Tibial artery (tissue), 4 donors: ENCODE results near the gene CCBE1.

ENCODE experiments used
- DNase-seq, 2 donors: peaks; one replicate each; pipeline ENCODE4 v3.0.0-alpha.2; 2019
- H3K27ac ChIP-seq, 2 donors: fragments of 200-600 bp; sonication (generic) in 1 of 2; 1 replicate in 1 of 2; 2 replicates in 1 of 2; pipeline ENCODE4 v1.5.1; 2018 to 2019; ENCODE audit warnings: mild to moderate bottlenecking in 1 of 2
- H3K27me3 ChIP-seq, 2 donors: fragments of 200-600 bp; sonication (generic) in 1 of 2; one replicate each; pipeline versions ENCODE4 v1.5.1 to v1.6.0; 2016 to 2019
- H3K36me3 ChIP-seq, 3 donors: fragments of 200-600 bp; sonication (generic) in 2 of 3; one replicate each; pipeline ENCODE4 v1.5.1; 2016 to 2019; ENCODE audit warnings: mild to moderate bottlenecking in 2 of 3
- H3K4me1 ChIP-seq, 4 donors: fragments of 200-600 bp; sonication (generic) in 2 of 4; 1 replicate in 3 of 4; 2 replicates in 1 of 4; pipeline ENCODE4 v1.5.1; 2016 to 2019
- H3K4me3 ChIP-seq, 2 donors: fragments of 200-600 bp; sonication (generic) in 1 of 2; 1 replicate in 1 of 2; 2 replicates in 1 of 2; pipeline ENCODE4 v1.5.1; 2018 to 2019; ENCODE audit warnings: mild to moderate bottlenecking in 2 of 2
- H3K9me3 ChIP-seq, 3 donors: fragments of 200-600 bp; sonication (generic) in 1 of 3; one replicate each; pipeline ENCODE4 v1.5.1; 2016 to 2019
- CTCF ChIP-seq, 2 experiments: fragments of 200-600 bp in 1 of 2; fragments of 450-650 bp in 1 of 2; IDR thresholded peaks; one replicate each; pipeline ENCODE4 v1.5.1; 2017 to 2019; ENCODE audit warnings: antibody characterized with exemption in 2 of 2, mild to moderate bottlenecking in 1 of 2, moderate library complexity in 1 of 2
- intact Hi-C: fragments of 100-400 bp; cut with DNase I; formaldehyde crosslinking; loops from one replicate; pipeline ENCODE4 v1.15.0; 2023; ENCODE audit warnings: low total_unique reads

The CCBE1 gene

GRCh38 chr18:59684777-59685176, 12.4 kb downstream of the CCBE1 start:
- Histone ChIP-seq H3K27me3 (peaks cover 0 to 5% of the 10 kb centered on the region in 2 donors), H3K9me3 (no peaks in the 10 kb centered on the region), H3K27ac (no peak overlapping the region), H3K36me3 (no peaks in the 10 kb centered on the region), H3K4me3 (no peak overlapping the region), H3K4me1 (no peaks in the 10 kb centered on the region)
- TF ChIP-seq CTCF (IDR thresholded peaks at IDR 0.05) = no peak
- no peak for DNase-seq
- intact Hi-C loops = no loop called here

- Histone ChIP-seq H3K36me3 (no peaks in the 10 kb centered on the region), H3K9me3 (no peaks in the 10 kb centered on the region), H3K4me3 (no peak overlapping the region), H3K27me3 (no peaks in the 10 kb centered on the region), H3K4me1 (no peaks in the 10 kb centered on the region), H3K27ac (no peak overlapping the region)
- no peak for TF ChIP-seq CTCF (IDR thresholded peaks at IDR 0.05)
- DNase-seq = no peak
- intact Hi-C loops = no loop called here
These were observed 15.7 kb downstream of the CCBE1 start for GRCh38 chr18:59681521-59682004.

- no peak for DNase-seq
- Histone ChIP-seq H3K36me3 (no peaks in the 10 kb centered on the region), H3K4me1 (no peaks in the 10 kb centered on the region), H3K27ac (no peak overlapping the region), H3K27me3 (no peaks in the 10 kb centered on the region), H3K9me3 (no peaks in the 10 kb centered on the region), H3K4me3 (no peak overlapping the region)
- intact Hi-C loops = no loop called here
- TF ChIP-seq CTCF (IDR thresholded peaks at IDR 0.05) = no peak
These were observed 16.2 kb downstream of the CCBE1 start for GRCh38 chr18:59681051-59681450.

GRCh38 chr18:59675346-59675745, 21.9 kb downstream of the CCBE1 start:
- Histone ChIP-seq H3K27me3 (no peaks in the 10 kb centered on the region), H3K4me3 (no peak overlapping the region), H3K9me3 (no peaks in the 10 kb centered on the region), H3K4me1 (no peaks in the 10 kb centered on the region), H3K27ac (no peak overlapping the region), H3K36me3 (no peaks in the 10 kb centered on the region)
- no peak for DNase-seq
- intact Hi-C loops = no loop called here
- TF ChIP-seq CTCF (IDR thresholded peaks at IDR 0.05) = no peak

- Histone ChIP-seq H3K27ac (no peak overlapping the region), H3K4me3 (no peak overlapping the region), H3K9me3 (no peaks in the 10 kb centered on the region), H3K36me3 (no peaks in the 10 kb centered on the region), H3K27me3 (no peaks in the 10 kb centered on the region), H3K4me1 (no peaks in the 10 kb centered on the region)
- no peak for DNase-seq
- no peak for TF ChIP-seq CTCF (IDR thresholded peaks at IDR 0.05)
- intact Hi-C loops = no loop called here
These were observed 22.3 kb downstream of the CCBE1 start for GRCh38 chr18:59674903-59675270.
